GM18520 (cell line): ENCODE results near the gene TMIGD3.

Source experiments
- ATAC-seq: cut with Tn5 transposase; IDR thresholded peaks from one replicate; pipeline ENCODE4 v1.9.1; 2021; ENCODE audit not compliant: unreplicated experiment

TMIGD3 gene

GRCh38 chr1:111476214-111476613 lies 27.2 kb downstream of the TMIGD3 start:
- ATAC-seq = no peak

DNA sequence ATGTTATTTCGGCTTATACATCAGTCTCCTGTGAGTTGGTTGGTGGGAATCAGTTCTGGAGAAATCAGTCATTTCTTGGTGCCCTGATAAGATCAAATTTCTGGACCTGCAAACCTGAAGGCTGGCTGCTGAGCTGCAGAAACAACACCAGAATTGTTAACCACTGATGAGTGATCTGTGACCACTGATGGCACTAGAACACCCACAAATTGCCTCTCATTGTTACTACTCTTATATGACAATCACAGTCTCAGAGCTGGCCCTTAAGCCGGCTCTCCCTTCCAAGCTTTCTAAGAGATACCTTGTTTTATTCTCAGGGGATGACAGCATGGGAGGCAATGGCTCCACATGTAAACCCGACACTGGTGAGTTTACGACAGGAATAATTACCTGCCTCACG lies 27.7 kb downstream of the TMIGD3 start:
- ATAC-seq = peak; percentile 35

- no peak for ATAC-seq
Measured at GRCh38 chr1:111474521-111474920, 28.9 kb downstream of the TMIGD3 start.

- no peak for ATAC-seq
Measured at GRCh38 chr1:111474106-111474505, 29.3 kb downstream of the TMIGD3 start.

- no peak for ATAC-seq
Measured at GRCh38 chr1:111471538-111471937, 31.9 kb downstream of the TMIGD3 start.

GRCh38 chr1:111471012-111471411 lies 32.4 kb downstream of the TMIGD3 start:
- ATAC-seq = no peak

DNA sequence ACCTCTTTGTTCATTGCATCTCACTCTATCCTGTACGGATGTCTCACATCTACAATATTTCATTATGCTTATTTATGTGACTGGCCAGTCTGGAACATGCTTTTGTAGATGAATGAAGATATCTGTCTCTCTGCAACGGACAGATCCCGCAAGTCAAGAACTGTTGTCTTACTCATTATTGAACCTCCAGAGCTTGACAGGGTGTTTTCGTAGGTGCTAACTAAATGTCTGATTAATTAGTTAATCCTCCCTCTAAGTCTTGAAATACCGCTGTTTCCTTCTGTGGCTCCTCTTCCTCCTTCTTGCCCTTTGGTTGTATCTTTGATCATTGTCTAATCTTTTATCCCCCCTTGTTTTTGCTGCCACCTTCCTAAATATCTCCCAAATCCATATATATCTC lies 32.8 kb downstream of the TMIGD3 start:
- no peak for ATAC-seq

GRCh38 chr1:111469539-111469938 lies 33.9 kb downstream of the TMIGD3 start:
- ATAC-seq = no peak

DNA sequence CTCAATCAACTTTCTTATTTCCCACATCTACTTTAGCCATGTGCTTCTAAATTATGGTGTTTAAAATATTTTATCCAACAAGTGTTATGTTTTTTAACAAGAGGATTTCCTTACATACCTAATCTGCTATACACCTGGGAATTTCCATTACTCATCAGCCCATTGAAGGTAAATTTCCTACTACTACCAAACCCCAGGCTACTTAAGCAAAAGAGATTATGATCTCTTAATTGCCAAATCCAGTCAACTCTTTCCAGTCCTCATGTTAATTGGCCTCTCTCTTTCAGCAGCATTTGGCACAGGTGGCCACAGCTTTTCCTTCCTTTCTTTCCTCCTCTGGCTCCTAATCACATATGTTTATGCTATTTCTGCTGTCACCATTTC lies 34.7 kb downstream of the TMIGD3 start:
- no peak for ATAC-seq

DNA sequence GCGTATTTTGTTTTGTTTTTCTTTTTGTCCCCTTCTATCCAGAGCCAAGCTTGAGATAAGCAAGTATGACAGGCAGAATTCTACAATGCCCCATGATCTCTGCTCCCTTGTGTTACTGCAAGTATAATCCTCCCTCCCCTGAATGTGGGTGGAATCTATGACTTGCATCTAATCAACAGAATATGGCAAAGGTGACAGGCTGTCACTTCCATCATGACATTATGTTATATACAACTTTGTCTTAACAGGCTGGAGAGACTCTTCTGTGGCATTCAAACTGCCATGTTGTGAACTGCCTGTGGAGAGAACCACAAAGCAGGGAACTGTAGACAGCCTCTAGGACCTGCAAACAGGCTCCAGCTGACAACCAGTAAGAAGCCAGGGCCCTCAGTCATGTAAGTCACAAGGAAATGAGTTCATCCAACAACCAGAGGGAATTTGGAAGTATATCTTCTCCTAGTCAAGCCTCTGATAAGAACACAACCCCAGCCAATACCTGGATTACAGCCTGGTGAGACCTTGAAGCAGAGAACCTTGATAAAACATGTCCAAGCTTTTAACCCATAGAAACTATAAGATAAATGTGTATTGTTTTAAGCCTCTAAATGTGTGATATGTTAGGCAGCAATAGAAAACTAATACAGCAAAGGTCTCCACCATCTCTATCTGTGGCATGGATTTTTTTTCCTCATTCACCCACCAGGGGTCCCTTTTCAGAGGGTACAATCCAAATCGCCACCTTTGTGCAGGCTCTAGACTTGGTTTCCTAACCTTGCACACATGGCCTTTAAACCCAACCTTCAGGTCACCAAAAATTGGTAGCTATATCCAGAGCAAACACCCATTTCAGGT lies 35.3 kb downstream of the TMIGD3 start:
- no peak for ATAC-seq

GRCh38 chr1:111466480-111466879 lies 37.0 kb downstream of the TMIGD3 start:
- ATAC-seq = no peak

GRCh38 chr1:111465754-111466153 lies 37.7 kb downstream of the TMIGD3 start:
- no peak for ATAC-seq

- ATAC-seq = no peak
Measured at GRCh38 chr1:111463029-111463683, 40.3 kb downstream of the TMIGD3 start.

DNA sequence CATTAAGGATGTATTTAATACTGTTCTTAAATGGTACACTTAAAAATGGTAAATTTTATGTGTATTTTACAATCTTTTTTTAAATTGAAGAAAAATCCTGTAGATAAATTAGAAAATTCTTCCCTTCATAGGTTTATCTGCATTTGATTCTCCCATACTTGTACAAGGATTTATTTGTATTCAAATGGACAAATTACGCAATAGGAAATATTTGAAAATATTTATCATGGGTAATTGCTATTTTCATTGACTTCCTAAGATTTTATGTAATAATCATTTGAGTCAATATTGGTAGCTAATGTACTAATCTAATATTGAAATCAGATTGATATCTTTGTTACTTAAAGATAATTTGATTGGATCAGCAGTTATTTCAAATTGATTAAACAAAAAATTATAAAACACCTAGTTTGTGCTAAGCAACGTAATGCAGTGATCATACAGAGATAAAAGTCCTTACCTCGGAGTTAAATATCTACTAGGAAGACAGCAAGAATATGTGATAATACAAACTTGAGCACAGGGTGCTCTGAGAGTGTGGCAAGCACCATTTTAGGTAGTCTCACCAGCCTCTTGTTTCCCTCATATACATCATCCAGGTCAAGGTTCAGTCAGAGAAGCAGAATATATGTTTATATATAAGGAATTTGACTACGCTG lies 40.9 kb downstream of the TMIGD3 start:
- ATAC-seq = no peak

- no peak for ATAC-seq
Measured at GRCh38 chr1:111461765-111462164, 41.7 kb downstream of the TMIGD3 start.

- ATAC-seq = no peak
Measured at GRCh38 chr1:111455642-111456031, 47.8 kb downstream of the TMIGD3 start.

DNA sequence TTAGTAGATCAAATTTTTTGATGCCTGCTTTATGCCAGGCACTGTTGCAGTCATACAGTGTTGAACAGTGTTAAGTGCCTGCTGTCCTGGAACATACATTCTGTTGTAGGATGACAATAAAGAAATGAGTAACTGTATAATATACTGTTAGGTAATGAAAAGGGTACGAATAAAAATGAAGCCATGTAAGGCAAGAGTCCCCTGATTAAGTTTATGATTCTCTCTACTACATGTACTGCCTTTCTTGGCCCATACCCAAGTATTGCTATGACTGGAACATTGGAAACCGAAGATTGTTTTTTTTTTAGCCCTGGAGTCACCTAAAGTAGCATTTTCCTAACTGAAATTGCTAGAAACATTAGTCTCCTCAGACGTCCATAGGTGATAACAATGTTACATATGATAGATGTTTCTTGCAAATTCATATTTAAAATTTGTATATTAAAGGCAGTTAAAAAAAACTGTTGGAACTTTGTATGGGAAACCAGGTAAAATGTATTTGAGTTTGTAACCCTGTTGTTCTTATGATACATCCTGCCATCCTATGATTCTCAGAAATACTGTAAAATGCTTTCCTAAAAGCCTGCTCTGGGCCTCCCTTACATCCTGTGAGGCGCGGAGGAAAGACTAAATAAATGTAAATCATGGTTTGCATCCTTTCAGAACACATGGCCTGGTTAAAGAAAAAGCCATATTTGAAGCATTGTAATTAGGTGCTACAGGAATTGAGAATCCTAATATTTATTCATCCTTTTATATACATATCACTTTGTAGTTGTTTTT lies 48.4 kb downstream of the TMIGD3 start:
- ATAC-seq = no peak

DNA sequence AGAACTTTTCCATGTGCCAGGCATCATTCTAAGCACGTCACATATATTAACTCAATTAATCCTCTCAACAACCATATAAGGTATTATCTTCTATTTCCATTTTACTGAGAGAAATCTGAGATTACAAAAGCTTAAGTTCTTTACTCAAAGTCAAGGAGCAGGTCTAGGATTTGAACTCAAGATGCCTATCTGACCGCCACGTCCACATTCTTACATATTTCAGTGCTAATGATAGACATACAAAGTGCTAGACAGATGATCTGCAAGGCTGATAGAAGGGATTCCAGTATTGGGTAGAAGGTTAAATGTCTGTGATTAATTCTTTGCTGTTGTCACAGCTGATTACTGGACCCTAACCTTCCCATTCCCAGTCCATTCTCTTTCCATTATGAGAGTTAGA lies 49.7 kb downstream of the TMIGD3 start:
- ATAC-seq = no peak

GRCh38 chr1:111452581-111452980 lies 50.9 kb downstream of the TMIGD3 start:
- ATAC-seq = no peak

GRCh38 chr1:111450185-111450584 lies 53.2 kb downstream of the TMIGD3 start:
- no peak for ATAC-seq

GRCh38 chr1:111449703-111450017 lies 53.8 kb downstream of the TMIGD3 start:
- peak; percentile 1 for ATAC-seq
